ENCODE results near the gene MAP6D1.
A peak's percentile ranks its signal among the peaks of the same experiment; 100 is the strongest.
"Not testable (repeated sequence)": the region's sequence is repeated elsewhere in the genome, so short reads cannot be mapped to it uniquely, and the experiment has no call there.

The MAP6D1 gene

DNA sequence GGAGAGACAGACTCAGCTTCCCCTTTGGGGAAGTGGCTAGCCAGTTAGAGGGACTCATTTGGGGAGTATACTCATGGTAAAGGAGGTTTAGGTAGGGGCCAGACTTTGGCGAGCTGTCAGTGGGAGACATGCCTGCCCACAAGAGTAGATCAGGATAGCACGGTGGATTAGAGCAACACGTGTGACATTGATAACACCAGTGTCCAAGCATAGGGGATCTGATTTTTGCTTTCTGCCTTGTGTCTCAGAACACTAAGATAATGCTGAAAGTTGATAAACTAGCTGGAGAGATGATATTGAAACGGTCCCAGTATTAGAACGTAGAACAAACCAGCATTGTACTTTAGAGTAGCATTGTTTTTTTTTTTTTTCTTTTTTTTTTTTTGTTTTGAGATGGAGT lies 25.9 kb downstream of the MAP6D1 start:
- DNase-seq (ENCODE audit: low read depth, low spot score), result no peak

GRCh38 chr3:183797996-183798395 lies 27.4 kb downstream of the MAP6D1 start:
- DNase-seq (ENCODE audit: low read depth, low spot score), result no peak

- no peak for DNase-seq (ENCODE audit: low read depth, low spot score)
Observed at GRCh38 chr3:183796372-183796771, 29.0 kb downstream of the MAP6D1 start.

DNA sequence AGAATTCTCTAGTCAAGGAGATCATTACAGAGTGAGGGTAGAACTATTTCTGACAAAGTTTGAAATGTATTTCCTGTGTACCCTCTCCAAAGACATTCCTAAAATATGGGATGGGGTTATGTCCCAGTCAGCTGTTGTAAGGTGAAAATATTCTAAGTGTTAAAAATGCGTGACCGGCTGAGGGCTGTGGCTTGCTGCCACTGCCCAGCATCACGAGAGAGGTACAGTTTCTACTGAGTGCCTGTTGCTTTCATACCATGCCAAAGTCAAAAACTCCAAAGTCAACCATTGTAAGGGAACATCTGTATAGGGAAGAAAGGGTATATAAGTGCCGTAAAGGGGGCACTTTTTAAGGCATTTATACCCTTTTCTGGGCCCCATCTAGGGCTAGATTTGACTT lies 30.9 kb downstream of the MAP6D1 start:
- no peak for DNase-seq (ENCODE audit: low read depth, low spot score)

- DNase-seq (ENCODE audit: low read depth, low spot score), result no peak
Observed at GRCh38 chr3:183792976-183793375, 32.4 kb downstream of the MAP6D1 start.

DNA sequence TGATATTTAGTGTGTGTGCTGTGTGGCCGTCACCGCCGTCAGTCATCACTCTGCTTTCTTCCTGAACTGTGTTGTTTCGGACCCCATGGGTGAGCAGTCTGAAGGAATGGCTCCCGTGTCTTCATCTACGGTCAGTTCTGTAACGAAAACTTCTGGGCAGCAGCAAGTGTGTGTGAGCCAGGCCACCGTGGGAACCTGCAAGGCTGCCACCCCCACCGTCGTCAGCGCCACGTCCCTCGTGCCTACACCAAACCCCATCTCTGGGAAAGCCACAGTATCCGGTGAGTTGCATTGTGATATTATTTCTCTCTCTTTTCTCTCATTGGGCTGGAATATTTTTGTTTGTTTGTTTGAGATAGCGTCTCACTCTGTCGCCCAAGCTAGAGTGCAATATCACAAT lies 34.7 kb downstream of the MAP6D1 start:
- DNase-seq (ENCODE audit: low read depth, low spot score), result no peak

DNA sequence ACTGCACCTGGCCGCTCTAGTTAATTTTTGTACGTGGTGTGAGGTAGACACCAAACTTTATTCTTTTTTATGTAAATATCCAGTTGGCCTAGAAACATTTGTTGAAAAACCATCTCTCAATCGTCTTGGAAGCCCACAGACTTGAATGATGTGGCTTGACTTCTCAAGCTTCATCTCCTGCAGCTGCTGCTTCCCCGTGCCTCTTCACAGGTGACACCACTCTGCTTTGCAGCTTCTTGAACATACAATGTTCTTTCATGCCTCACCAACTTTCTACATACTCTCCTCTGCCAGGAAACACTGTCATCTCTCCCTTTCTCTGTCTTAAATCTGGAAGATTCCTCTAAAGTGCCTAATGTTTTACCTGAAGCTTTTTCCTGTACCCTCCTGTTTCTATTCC lies 35.6 kb downstream of the MAP6D1 start:
- DNase-seq (ENCODE audit: low read depth, low spot score), result no peak

- DNase-seq (ENCODE audit: low read depth, low spot score), result not testable (repeated sequence)
Observed at GRCh38 chr3:183784503-183784902, 40.9 kb downstream of the MAP6D1 start.

- DNase-seq (ENCODE audit: low read depth, low spot score), result no peak
Observed at GRCh38 chr3:183782576-183783276, 42.7 kb downstream of the MAP6D1 start.

DNA sequence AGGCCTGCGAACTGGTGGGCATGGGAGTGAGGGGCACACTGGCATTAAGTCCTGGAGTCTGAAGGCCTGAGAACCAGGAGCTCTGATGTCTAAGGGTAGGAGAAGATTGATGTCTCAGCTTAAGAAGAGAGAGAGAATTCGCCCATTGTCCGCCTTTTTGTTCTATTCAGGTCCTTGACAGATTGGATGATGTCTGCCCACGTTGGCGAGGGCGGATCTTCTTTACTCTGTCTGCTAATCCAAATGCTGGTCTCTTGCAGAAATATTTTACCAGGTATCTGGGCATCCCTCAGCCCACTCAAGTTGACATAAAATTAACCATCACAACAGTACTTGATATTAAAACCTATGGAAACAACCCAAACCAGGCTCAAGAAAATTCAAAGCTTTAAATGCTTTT lies 44.1 kb downstream of the MAP6D1 start:
- no peak for DNase-seq (ENCODE audit: low read depth, low spot score)

DNA sequence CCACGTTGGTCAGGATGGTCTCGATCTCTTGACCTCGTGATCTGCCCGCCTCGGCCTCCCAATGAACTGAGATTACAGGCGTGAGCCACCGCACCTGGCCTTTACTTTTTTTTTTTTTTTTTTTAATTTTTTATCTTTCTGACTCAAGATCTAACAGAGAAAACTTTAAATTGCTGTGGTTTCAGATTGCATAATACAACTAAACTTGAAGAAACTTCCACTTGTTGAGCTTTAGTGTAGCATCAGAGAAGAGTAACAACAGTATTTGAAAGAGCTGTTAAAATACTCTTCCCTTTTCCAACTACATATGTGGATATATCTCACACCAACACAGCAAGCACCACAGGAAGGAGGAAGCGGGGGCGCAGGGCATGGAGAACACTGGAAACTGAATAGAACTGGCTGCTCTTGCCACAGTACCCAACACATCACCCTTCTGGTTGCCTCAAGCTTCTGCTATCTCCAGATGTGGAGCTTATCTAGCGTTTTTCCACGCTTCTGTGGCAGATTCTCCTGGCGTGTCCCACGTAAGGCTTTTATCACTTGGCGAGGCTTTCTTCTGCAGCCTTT lies 45.4 kb downstream of the MAP6D1 start:
- DNase-seq (ENCODE audit: low read depth, low spot score), result no peak

DNA sequence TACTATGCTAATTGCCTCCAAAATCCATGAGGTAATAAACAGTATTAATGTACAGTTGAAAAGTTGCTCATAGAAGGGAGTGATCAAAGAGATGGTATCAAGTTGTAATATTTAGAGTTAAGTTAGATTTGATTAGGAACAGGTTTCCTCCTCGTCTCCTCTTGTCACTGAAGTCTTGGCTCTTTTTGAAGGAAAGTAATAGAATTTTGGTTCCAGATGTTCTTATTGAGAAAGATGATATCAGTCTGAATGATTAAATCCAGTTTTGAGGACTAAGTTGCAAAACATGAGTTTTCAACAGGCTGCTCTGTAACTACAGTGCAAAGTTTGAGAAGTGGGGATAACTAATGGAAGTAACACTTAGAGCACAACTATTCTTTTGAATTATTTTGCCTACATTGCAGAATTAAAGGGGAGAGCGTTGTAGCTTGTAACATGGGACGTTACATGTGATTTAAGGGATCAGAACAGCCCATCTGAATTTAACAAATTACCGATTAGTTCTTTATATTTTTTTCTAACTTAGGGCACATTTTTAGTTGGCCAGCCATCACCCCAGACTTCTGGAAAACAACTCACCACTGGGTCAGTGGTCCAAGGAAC lies 48.3 kb downstream of the MAP6D1 start:
- DNase-seq (ENCODE audit: low read depth, low spot score), result no peak

DNA sequence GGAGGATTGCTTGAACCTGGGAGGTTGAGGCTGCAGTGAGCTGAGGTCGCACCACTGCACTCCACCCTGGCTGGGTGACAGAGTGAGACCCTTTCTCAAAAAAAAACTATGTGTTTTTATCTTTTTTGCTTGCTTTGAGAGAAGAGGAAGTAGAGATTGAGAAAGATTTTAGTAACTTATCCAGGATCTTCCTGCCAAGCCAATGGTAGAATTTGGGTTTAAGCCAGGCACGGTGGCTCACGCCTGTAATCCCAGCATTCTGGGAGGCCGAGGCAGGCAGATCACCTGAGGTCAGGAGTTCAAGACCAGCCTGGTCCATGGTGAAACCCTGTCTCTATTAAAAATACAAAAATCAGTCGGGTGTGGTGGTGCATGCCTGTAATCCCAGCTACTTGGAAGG lies 48.9 kb downstream of the MAP6D1 start:
- not testable (repeated sequence) for DNase-seq (ENCODE audit: low read depth, low spot score)

- no peak for DNase-seq (ENCODE audit: low read depth, low spot score)
Observed at GRCh38 chr3:183775781-183776180, 49.6 kb downstream of the MAP6D1 start.

DNA sequence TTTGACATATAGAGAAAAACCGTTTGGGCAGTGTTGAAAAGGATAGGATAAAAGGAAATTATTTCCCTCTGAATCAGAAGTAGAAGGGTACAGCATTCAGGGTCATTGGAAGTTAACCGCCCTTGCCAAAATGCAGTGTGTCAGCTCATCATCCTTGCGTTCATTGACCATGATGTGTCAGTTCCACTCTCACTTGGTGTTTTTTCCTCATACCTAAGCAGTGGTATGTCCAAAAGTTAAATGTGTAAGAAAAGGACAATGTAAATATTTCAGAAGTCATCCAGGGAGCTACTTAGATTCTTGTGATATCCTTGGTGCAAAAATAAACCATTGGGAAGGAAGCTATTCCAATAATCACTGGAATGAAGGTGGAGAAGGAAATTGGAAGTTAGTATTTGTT lies 50.7 kb downstream of the MAP6D1 start:
- DNase-seq (ENCODE audit: low read depth, low spot score), result no peak

GRCh38 chr3:183769453-183769852 lies 55.9 kb downstream of the MAP6D1 start:
- no peak for DNase-seq (ENCODE audit: low read depth, low spot score)

- DNase-seq (ENCODE audit: low read depth, low spot score), result no peak
Observed at GRCh38 chr3:183768114-183768513, 57.3 kb downstream of the MAP6D1 start.

DNA sequence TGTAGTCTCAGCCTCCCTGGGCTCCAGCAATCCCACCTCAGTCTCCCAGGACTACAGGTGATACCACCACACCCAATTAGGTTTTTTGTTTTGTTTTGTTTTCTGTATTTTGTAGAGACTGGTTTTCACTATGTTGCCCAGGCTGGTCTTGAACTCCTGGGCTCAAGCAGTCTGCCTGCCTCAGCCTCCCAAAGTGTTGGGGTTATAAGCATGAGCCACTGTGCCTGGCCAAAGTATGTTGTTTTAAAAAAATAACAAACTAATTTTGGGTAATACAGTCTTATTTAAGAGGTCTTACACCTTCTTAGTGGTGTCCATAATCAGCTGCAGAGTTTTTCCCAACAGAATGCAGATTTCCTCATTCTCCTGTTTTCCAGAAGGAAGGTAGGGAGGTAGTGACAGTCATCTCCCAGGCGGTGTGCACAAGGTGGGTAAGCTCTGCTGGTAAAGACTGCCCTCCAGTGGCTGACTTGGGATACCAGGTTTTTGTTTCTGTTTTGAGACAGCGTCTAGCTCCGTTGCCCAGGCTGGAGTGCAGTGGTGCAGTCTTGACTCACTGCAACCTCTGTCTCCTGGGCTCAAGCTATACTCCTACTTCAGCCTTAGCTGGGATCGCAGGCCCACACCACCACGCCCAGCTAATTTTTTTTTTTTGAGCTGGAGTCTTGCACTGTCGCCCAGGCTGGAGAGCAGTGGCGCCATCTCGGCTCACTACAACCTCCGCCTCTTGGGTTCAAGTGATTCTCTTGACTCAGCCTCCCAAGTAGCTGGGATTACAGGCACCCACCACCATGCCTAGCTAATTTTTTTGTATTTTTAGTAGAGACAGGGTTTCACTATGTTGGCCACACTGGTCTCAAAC lies 58.4 kb downstream of the MAP6D1 start:
- peak; percentile 20 for DNase-seq (ENCODE audit: low read depth, low spot score)

- DNase-seq (ENCODE audit: low read depth, low spot score), result no peak
Observed at GRCh38 chr3:183766107-183766506, 59.3 kb downstream of the MAP6D1 start.
